Stimulated activated CD8-positive, alpha-beta memory T cell treated with anti-CD3 and anti-CD28 coated beads, Interleukin-7, amount 100 ng/mL, for 1 hour (primary cell): ENCODE results near the gene FLOT2.
"Not testable (repeated sequence)": the region's sequence is repeated elsewhere in the genome, so short reads cannot be mapped to it uniquely, and the experiment has no call there.

Experiments used
- DNase-seq, 2 donors: peaks; one replicate each; pipeline ENCODE4 v3.0.0-alpha.2; 2020; ENCODE audit warnings: low read depth in 2 of 2

FLOT2 gene

DNA sequence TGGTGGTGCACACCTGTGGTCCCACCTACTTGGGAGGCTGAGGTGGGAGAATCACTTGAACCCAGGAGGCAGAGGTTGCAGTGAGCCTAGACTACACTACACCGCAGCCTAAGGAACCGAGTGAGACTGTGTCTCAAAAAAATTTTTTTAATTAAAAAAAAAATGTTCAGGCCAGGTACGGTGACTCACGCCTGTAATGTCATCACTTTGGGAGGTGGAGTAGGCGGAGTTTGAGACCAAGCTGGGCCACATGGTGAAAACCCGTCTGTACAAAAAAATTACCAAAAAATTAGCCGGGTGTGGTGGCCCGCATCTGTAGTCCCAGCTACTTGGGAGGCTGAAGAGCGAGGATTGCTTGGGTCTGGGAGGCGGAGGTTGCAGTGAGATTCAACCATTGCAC lies 51.3 kb downstream of the FLOT2 start:
- DNase-seq = no peak

DNA sequence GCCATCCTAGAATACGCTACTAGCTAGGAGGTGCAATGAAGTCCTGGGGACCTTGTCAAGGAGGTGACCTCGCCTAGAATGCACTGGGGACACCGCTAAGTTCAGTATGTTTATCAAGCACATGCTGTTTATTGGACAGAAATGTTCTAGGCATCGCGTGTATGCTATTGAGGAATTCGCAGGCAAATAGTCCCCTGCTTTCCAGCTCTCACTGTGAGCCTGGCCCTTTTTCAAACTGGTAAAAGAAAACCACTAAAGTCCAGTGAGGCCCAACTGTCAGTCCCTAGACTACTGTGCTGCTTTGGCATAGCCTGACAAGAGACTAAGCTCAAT lies 53.8 kb downstream of the FLOT2 start:
- DNase-seq = no peak

DNA sequence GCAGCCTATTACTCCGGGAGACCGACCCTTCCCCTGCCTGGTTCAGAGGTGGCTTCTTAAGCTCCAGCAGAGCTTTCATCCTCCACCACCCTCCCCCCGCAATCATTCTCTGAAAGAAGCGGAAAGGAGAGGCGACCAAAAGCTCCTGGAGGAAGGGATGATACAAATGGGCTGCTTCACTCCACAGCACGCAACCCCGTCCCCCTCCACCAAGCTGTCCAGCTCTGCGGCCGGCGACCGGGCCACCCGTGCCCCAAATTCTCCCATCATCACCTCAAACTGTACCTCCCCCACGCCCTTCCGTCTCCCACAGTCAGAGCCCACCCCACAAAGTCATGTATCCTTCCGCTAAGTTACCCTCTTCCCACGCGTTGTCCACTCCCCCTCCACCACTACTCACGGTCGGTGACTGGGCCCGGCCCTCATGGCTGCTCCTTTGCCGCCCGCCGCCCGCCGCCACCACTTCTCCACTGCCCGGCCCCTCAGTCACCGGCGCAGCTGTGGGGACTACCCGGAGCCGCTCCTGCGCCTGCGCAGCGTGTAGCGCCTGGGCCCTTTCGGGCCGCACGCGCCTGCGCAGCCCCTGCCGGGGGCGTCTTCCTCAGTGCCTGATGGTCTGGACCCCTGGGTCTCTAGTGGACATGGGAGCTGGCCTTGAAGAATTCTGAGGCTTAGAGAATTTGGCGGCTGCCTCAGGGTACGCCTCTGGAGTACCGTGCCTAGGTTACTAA lies 55.1 kb downstream of the FLOT2 start, which contains the start of gene FAM222B:
FAM222B (minus strand) TSS at position 509 of the 731 bp plus-strand sequence. CDS start 76,123 bp downstream, outside the sequence.
- DNase-seq = peak; percentile 67

DNA sequence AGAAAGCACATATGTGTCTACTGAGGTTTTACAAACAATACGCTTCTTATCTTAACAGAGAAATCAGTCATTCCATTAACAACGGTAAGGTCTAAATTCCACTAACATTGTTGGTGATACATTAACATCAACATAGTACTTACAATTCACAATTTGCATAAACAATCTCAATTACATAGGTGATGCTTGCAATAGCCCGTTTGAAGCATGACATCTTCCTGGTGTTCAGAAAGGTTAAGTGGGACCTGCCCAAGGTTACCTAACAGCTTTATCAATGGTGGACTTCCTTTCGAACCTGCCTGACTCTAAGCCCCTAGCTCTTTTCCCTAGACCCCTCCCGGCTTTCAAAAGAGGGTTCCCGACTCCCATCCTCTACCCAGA lies 55.6 kb downstream of the FLOT2 start:
- DNase-seq = no peak

DNA sequence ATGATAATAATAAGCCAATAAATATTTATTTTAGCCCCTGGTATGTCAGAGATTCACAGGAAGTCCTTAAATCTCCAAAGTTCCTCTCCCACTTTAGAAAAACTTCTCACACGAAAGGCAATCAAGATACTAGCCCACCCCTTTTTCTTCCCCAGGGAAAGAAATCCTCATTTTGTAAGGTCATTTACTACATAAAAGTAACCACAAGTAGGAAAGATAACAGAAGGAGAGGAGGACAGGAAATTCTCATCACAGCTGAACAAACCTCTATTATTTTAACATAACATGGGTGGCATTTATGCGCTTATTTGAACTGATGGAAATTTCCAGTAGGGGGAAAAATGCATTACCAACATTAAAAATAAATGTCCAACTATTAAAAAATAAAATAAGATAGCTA lies 58.3 kb downstream of the FLOT2 start:
- DNase-seq = no peak

DNA sequence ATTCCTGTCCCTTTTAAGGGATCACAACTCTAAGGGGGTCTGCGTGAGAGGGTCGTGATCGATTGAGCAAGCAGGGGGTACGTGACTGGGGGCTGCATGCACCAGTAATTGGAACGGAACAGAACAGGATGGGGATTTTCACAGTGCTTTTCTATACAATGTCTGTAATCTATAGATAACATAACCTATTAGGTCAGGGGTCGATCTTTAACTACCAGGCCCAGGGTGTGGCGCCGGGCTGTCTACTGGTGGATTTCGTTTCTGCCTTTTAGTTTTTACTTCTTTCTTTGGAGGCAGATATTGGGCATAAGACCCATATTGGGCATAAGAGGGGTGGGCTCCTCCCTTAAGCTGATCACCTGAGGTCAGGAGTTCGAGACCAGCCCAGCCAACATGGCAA lies 61.0 kb downstream of the FLOT2 start:
- DNase-seq = not testable (repeated sequence)

DNA sequence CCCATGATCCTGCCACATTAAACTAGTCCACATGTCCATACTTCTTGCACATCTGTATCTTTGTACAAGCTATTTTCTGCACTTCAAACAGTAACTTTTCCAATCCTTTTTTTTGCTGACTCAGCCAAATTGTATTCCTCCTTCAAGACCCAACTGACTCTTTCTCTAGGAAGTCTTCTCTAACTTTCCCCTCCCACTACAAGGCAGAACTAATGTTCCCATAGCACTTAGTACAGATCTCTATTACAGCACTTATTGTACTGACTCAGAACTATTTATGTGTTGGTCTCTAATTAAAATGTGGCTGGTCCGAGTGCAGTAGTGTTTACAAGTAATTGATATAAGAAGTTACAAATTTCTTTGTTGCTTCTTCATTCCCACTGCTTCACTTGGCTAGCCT lies 63.1 kb downstream of the FLOT2 start:
- DNase-seq = no peak
